ENCODE results near the gene TTLL11.

The TTLL11 gene

DNA sequence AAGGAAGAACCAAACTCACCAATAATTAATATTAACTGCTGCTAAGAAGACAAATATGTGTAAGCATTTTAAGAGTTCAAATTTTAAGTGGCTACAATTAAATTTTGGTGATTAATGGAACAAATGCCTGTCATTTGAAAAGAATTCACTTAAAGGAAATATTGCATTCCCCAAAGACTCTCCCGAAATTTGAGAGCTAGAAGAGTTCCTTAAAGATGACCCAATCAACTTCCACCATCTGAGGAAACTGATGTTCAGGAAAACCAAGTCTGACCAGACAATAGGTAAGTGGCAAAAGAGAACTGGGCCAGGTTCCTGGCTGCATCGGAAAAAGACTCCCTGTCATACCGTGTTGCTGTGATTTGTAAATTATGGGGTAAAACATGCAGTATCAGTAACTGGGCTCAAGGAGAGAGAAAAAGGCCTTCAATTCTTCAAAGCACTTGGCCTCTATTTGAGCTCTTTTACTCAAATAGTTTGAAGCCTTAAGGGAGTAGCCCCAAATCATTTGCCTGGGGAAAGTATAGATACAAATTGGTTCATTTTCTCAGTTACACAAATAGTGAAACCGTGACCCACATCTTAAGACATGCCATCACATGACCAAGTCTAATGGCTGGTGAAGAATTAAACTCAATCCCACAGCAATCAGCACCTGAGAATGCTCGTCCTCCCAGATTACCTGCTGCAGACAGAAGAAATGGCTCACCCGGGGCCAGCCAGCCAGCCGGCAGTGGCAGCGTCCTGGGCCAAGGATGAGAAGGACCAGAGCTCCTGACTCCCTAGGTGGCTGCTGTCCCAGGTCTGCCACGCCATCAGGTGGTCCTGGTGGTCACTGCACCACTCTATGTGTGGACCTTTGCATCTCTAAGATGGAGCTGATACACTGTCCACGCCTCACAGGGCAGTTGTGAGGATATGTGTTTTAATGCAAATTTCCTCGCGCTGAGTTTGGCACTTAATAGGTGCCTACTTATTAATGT, 162.9 kb downstream of the TTLL11 start:
- no peak for DNase-seq

DNA sequence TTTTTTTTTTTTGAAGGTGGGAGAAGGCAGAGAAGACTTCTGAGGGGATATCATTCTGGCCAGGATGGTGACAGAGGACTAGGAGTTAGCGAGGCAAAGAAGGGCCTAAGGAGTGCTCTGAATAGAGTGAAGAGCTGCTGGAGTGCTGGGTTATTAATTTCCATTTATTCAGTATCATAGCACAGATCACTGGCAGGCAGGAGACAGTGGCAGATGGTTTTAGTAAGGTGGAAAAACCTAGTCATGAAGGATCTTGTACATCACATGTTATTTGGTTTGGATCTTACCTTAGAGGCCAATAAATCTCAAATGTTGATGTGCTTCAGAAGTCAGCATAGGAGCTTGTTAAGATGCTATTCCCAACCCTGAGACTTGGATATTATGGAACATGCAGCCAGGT, 165.5 kb downstream of the TTLL11 start:
- no peak for DNase-seq

- no peak for DNase-seq
Observed at GRCh38 chr9:121927081-121927480, 166.0 kb downstream of the TTLL11 start.

DNA sequence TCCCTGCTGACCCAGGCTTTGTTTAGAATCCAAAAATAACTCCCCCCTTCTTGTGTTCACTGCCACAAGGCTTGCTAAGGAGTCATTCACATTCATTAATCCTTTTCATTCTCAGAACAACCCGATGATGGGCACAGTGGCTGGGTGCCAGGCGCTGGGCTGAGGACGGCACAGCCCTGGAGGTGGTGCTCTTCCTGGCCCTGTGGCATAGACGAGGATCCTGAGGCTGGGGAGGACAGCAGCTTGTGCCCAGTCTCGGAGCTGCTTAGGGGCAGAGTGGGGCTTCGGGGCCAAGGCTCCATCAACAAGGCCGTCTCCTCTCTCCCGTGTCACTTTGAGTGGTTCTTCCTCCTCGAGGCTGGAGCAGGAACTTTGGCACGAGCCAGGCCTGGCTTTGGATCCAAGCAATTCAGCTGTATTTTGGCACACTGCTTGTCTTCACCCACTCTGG, 166.7 kb downstream of the TTLL11 start:
- DNase-seq = no peak

DNA sequence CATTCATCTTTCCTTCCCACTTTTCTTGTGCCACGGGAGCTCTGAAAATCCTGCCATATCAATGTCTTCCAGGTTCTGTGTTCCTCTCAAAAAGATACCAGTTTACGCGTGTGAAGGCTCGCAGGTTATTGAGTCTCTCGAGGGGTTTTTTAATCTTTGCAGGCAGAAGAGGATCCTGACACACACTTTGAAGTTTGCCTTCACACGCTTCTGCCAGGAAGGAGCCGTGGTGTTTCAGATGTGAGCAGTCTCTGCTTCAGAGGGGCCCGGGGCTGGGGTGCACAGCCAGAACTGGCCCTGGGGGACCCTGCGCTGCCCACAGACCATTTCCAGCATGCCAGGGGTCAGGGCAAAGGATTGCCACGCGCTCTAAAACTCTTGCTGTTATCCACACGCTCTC, 167.2 kb downstream of the TTLL11 start:
- no peak for DNase-seq

DNA sequence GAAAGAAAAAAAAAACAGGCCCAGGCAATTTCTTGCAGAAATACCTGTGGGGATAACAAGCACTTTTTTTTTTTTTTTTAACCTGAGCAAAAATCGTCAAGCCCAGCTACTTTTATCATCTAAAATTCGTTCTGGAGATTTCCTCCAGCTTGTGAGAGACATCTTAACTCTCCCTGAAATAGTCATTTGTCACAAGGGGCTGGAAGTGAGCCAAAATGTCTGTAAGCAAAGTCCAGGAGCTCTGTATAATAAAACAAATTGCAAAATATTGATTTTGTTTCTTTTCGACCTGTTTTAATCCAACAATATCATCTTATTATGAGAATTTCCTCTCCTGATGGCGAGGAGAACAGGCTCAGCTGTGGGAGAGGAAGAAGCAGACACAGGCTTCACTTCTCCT, 168.4 kb downstream of the TTLL11 start:
- DNase-seq = no peak

GRCh38 chr9:121921444-121921843, 171.7 kb downstream of the TTLL11 start:
- DNase-seq = no peak

GRCh38 chr9:121917375-121918335, 175.5 kb downstream of the TTLL11 start:
- DNase-seq = no peak

- no peak for DNase-seq
Observed at GRCh38 chr9:121915304-121915625, 177.8 kb downstream of the TTLL11 start.

DNA sequence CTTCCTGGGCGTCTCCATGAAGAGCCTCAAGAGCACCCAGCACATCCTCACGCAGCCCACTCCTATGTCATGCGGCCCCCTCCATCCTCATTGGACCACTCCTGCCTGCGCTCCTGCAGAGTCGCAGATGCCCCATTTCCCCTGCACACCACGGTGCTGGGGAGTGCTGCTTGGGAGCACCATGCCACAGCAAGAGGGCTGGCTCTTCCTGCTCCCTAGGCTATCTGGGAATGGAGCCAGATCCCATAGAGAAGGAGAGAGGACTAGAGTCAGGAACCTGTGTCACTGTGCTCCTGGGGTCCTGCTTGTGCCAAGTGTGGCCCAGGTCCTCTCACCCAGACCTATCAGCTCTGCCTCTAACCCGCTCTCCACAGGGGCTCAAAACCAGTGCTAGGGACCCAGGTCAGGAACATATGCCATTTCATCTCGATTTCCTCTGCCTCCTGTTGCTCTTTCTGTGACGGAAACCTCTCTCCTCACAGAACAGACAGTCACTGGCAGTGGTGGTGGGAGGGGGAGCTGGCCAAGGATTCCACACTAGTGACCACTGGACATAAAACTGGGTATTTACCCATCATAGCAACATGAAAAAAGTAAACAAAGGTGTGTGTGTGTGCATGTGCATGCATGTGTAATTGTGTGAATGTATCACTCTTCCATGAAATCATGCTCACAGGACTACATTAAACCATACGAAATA, 178.4 kb downstream of the TTLL11 start:
- DNase-seq = no peak

- no peak for DNase-seq
Observed at GRCh38 chr9:121914017-121914595, 179.0 kb downstream of the TTLL11 start.

DNA sequence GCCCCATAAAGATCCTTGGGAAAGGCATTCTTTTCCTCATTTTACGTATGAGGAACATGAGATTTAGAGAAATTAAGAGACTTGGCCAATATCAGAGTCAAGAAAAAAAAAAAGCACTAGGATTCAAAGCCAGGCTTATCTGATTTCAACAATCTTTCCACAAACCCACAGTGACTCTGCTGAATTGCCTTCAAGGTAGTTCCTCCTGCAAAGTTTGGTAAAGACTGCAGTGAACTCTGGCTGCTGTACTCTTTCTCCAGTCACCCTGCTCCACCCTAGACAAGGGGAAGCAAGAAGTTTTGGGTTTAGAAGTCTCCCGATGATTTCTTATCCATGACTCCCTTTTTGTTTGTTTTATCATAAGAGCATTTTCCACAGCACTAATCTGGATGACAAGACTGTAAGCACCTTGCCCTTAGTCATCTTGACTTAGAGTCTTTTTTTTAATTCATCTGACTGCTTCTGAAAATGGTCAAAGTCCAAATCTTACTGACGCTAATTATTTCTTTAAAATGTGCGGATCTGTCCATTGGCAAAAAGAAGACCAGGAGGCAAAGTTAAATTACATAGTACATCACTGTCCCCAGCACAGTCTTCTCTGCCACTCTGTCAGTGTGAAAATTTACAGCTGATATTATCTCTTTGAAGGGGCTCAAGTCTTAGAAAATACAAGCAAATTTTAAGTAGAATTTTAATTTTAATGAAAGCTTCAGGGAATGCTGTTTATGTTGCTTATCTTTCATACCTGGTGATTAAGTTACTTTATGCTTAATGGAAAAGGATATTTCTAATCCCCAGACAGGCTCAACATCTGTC, 180.1 kb downstream of the TTLL11 start:
- no peak for DNase-seq

DNA sequence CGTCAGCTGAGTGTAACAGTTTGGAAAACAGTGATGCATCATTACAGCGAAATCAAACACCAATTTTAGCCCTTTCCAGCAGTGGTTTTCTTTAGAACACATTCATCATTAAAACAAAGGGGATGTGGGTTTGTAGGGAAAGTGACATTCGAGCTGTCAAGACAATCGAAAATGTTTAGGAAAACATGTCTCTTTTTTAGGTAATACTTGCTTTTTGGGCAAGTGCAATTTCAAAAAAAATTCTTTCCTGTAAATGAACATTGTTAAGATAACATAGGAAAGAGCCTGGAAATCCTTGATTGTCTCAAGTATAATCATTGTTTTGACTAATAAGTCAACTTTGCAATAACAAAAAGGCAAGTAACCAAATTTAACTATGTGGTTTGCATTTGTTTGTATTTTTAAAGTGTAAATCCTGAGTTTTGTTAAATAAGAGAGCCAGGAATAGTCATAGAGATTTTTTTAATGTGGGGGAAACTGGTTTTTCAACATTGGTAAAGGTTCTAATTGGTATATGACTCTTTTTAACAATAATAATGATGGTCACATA, 182.5 kb downstream of the TTLL11 start:
- DNase-seq = no peak

GRCh38 chr9:121909111-121909510, 184.0 kb downstream of the TTLL11 start:
- no peak for DNase-seq

DNA sequence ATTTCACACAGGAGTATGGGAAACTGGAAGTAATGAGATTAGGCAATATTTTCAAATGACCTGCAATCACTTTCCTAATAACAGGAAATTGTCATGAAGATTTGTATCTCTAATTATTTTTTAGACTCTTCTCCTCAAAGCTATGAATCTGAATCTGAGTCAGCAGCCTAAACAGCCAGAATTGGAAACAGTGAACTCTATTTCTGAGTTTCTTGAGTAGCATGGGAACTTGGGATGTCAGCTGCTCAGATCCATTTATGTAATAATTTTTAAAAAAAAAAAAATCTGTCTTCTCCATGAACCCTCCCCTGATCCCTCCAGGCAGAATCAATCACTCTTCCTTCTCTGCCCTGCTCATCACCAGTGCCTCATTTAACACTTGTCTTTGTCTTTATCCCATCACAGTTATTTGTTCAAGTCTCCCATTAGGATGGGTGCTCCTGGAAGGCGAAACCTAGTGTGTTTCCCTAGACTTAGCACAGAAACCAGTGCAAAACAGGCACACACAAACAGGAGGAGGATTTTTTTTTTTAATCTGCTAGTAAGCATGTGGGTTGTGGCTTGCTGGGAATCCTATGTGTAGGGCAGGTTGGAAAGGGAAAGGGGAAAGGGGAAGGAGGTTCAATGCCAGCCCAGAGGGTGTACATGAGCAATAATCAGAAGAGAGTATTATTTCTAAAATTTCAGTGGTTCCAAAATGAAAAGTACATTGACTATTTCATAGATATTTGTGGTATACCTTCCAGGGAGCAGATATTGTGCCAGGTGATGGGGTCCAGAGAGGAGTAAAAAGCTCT, 186.8 kb downstream of the TTLL11 start:
- no peak for DNase-seq

- no peak for DNase-seq
Observed at GRCh38 chr9:121902461-121903135, 190.5 kb downstream of the TTLL11 start.

- no peak for DNase-seq
Observed at GRCh38 chr9:121901616-121902015, 191.5 kb downstream of the TTLL11 start.

DNA sequence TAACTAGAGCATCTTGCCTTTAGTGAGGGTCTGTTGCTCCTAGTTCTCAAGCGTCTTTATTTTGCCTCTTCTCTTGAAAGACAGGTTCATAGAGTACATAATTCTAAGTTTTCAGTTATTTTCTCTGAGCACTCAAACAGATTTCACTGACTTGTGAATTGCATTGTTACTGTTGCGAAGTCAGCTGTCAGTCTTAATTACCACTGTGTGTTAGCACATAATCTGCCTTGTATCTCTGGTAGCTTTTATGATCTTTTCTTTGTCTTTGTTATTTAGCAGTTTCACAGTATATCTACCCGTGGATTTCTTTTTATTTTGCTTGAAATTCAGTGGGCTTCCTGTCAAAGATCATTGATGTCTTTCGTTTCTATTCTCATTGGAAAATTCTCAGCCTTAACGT, 192.9 kb downstream of the TTLL11 start:
- DNase-seq = no peak

DNA sequence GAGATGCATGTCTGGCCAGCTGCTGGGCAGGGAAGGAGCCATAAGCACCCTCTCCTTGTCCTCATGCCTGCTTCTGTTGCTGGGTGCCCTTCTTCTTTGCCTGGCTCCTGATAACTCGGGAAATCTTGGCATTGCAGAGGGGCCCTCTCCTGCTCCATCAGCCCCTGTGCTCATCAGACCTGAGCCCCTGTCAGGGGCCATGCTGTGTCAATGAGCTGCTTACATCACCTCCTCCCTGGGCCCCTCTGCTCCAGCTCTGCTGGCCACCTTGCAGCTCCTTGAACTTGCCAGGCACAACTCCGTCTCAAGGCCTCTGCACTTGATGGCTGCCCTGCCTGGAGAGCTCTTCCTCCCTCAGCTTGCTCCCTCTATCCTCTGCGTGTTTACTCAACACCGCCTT, 194.3 kb downstream of the TTLL11 start:
- DNase-seq = no peak

- DNase-seq = no peak
Observed at GRCh38 chr9:121897140-121897539, 196.0 kb downstream of the TTLL11 start.
